HFFc6 (cell line): ENCODE data around the gene NFE2L1. TPM values are rescaled to one million over a fixed set of nuclear protein-coding genes. Genes with fewer than 3 reads are reported as not detected.

ENCODE experiments used
- DNase-seq: peaks from one replicate; pipeline ENCODE4 v3.0.0-alpha.2; 2018
- H3K27ac Mint-ChIP-seq: 2 replicates; pipeline ENCODE4 v1.8.0; 2020; ENCODE audit warnings: mild to moderate bottlenecking, mixed read lengths
- H3K27me3 Mint-ChIP-seq: 2 replicates; pipeline ENCODE4 v1.8.0; 2021; ENCODE audit warnings: mild to moderate bottlenecking, moderate library complexity, mixed read lengths; ENCODE audit not compliant: insufficient read depth
- H3K36me3 Mint-ChIP-seq: 2 replicates; pipeline ENCODE4 v1.8.0; 2021; ENCODE audit warnings: low read depth, mixed read lengths
- H3K4me1 Mint-ChIP-seq: 2 replicates; pipeline ENCODE4 v1.8.0; 2020; ENCODE audit warnings: low read depth, mixed read lengths
- H3K4me3 Mint-ChIP-seq: 2 replicates; pipeline ENCODE4 v1.8.0; 2020; ENCODE audit warnings: mild to moderate bottlenecking, moderate library complexity, mixed read lengths
- H3K9me3 Mint-ChIP-seq: 2 replicates; pipeline ENCODE4 v1.8.0; 2020; ENCODE audit warnings: mild to moderate bottlenecking, mixed read lengths
- total RNA-seq, 6 experiments: library from RNA; stranded (reverse); fragmentation: NEBNext Ultra II Directional; extraction: Animal tissue kit (Norgen Biotek cat#: 25700); gene quantifications; 2 replicates in 1 of 6; 3 replicates in 5 of 6; pipeline ENCODE4 v1.2.3, GENCODE V29; 2021
- TF ChIP-seq, protein P1 (sequence below): fragments of 200-600 bp; sonication (generic); IDR thresholded peaks from 2 replicates; pipeline ENCODE4 v1.5.0; 2021; ENCODE audit warnings: antibody characterized with exemption, mild to moderate bottlenecking

NFE2L1 gene
- total RNA-seq, 6 experiments from 2014 or later = 181 to 207 (median 193) TPM

GRCh38 chr17:48025040-48025903 lies 22.9 kb upstream of the NFE2L1 start:
- Mint-ChIP-seq H3K36me3 (no peaks in the 10 kb centered on the region), H3K4me1 (peaks cover 50% of the 10 kb centered on the region), H3K9me3 (no peaks in the 10 kb centered on the region), H3K4me3 (peak overlapping the region; percentile 93), H3K27ac (peak overlapping the region; percentile 96), H3K27me3 (peaks cover 6% of the 10 kb centered on the region)
- DNase-seq = peak; percentile 97
- TF ChIP-seq, protein P1, sequence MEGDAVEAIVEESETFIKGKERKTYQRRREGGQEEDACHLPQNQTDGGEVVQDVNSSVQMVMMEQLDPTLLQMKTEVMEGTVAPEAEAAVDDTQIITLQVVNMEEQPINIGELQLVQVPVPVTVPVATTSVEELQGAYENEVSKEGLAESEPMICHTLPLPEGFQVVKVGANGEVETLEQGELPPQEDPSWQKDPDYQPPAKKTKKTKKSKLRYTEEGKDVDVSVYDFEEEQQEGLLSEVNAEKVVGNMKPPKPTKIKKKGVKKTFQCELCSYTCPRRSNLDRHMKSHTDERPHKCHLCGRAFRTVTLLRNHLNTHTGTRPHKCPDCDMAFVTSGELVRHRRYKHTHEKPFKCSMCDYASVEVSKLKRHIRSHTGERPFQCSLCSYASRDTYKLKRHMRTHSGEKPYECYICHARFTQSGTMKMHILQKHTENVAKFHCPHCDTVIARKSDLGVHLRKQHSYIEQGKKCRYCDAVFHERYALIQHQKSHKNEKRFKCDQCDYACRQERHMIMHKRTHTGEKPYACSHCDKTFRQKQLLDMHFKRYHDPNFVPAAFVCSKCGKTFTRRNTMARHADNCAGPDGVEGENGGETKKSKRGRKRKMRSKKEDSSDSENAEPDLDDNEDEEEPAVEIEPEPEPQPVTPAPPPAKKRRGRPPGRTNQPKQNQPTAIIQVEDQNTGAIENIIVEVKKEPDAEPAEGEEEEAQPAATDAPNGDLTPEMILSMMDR = peak; percentile 79

- Mint-ChIP-seq H3K27me3 (peaks cover 6% of the 10 kb centered on the region), H3K4me3 (peak overlapping the region; percentile 93), H3K9me3 (no peaks in the 10 kb centered on the region), H3K36me3 (no peaks in the 10 kb centered on the region; the same call in 1 of the 2 replicates), H3K27ac (peak overlapping the region; percentile 96), H3K4me1 (peaks cover 50% of the 10 kb centered on the region)
- TF ChIP-seq, protein P1 = no peak
- peak; percentile 39 for DNase-seq
These were observed 22.2 kb upstream of the NFE2L1 start for GRCh38 chr17:48025904-48026501.

DNA sequence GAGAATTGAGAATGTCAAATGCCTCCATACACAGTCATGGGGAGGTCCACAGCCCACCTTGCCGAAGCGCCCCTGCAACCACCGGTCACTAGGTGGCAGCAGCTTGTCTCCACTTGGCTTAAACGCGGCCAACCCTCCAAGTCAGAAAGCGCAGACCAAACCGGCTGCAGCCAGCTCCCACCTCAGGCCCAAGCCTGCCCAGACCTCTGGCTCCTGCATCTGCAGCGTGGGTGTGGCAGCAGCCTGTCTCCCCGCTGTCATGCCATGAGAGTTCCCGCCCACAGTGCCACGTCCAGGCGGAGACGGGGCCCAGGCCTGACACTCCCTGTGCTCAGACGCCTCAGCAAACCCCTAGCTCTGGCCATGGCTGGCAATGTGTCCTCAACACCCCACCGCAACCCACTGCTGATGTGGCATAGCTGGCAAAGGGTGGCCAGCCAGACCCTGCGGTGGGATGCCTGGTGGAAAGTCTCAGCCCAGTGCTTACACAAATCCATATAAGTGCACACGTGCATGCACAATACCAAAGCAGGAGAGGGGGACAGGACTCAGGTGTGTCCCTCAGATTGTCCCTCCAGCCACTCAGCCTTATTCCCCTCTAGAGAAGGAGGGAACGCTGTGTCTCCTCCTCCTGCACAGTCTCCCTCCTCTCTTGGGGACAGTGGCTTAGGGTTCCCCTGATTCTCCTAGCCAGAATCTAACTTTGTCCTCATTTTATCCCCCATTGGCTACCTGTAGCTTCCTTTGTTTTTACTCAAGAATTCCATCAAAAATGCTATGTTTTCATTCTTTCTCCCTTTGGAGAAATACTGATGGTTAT lies 21.4 kb upstream of the NFE2L1 start:
- H3K9me3 Mint-ChIP-seq = no peaks in the 10 kb centered on the region
- H3K27ac Mint-ChIP-seq = peak overlapping the region; percentile 96
- H3K4me3 Mint-ChIP-seq = peak overlapping the region; percentile 93
- no peaks in the 10 kb centered on the region; the same call in 1 of the 2 replicates for H3K36me3 Mint-ChIP-seq
- peak; percentile 96 for DNase-seq
- H3K27me3 Mint-ChIP-seq = peaks cover 6% of the 10 kb centered on the region
- peaks cover 49% of the 10 kb centered on the region for H3K4me1 Mint-ChIP-seq
- TF ChIP-seq, protein P1 = peak; percentile 94

- TF ChIP-seq, protein P1 = no peak
- peaks cover 44% of the 10 kb centered on the region for H3K4me1 Mint-ChIP-seq
- no peaks in the 10 kb centered on the region for H3K9me3 Mint-ChIP-seq
- H3K27me3 Mint-ChIP-seq = peaks cover 6% of the 10 kb centered on the region
- peak overlapping the region; percentile 96 for H3K27ac Mint-ChIP-seq
- DNase-seq = no peak
- no peak overlapping the region; the same call in 1 of the 2 replicates for H3K4me3 Mint-ChIP-seq
- H3K36me3 Mint-ChIP-seq = no peaks in the 10 kb centered on the region; the same call in 1 of the 2 replicates
These were observed 20.7 kb upstream of the NFE2L1 start for GRCh38 chr17:48027322-48027981.

DNA sequence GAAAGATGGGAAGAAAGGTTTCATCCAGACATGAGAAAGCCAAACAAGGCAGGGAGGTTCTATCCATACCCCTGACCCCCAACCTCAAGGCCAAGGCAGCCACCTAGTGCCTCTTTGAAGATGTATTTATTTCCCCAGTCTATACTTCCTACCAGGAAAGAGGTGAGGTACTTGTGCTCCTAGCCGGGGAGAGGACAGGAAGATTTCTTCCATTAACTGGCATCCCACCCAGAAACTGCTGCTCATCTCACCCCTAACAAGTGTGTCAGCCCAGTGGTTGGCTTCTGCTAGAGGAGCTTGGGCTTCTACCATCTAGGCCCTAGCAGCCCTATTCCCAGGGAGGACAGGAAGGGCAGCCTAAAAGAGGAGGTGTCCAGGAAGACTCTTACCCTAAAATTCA lies 19.4 kb upstream of the NFE2L1 start:
- H3K27ac Mint-ChIP-seq = peak overlapping the region; percentile 53; the same call in 1 of the 2 replicates
- no peak for DNase-seq
- H3K36me3 Mint-ChIP-seq = no peaks in the 10 kb centered on the region; the same call in 1 of the 2 replicates
- peaks cover 32% of the 10 kb centered on the region for H3K4me1 Mint-ChIP-seq
- no peak overlapping the region for H3K4me3 Mint-ChIP-seq
- peaks cover 6% of the 10 kb centered on the region for H3K27me3 Mint-ChIP-seq
- TF ChIP-seq, protein P1 = no peak
- H3K9me3 Mint-ChIP-seq = no peaks in the 10 kb centered on the region
